Caki2 (cell line): ENCODE results near the gene IL12RB2. TPM values are rescaled to one million over a fixed set of nuclear protein-coding genes. Genes with fewer than 3 reads are reported as not detected.
"Not testable (repeated sequence)": the region's sequence is repeated elsewhere in the genome, so short reads cannot be mapped to it uniquely, and the experiment has no call there.

Experiments
- DNase-seq: peaks from one replicate; pipeline ENCODE4 v3.0.0-alpha.2; 2015; ENCODE audit warnings: low read depth
- in situ Hi-C: cut with HindIII; loops from 2 replicates; pipeline ENCODE4 v1.10.0; 2016; ENCODE audit warnings: low sequenced_read_pairs, low pct_unique_long_range_greater_than_20kb, mixed read lengths
- total RNA-seq: library from RNA; depleted of rRNA; stranded (reverse); fragments of >200 nt; shearing (Covaris generic); gene quantifications from 2 replicates; pipeline ENCODE4 v1.2.3, GENCODE V29; 2014; ENCODE audit warnings: low replicate concordance; rRNA removed

The IL12RB2 gene
- total RNA-seq, 1 experiment from 2014 or later: not detected

DNA sequence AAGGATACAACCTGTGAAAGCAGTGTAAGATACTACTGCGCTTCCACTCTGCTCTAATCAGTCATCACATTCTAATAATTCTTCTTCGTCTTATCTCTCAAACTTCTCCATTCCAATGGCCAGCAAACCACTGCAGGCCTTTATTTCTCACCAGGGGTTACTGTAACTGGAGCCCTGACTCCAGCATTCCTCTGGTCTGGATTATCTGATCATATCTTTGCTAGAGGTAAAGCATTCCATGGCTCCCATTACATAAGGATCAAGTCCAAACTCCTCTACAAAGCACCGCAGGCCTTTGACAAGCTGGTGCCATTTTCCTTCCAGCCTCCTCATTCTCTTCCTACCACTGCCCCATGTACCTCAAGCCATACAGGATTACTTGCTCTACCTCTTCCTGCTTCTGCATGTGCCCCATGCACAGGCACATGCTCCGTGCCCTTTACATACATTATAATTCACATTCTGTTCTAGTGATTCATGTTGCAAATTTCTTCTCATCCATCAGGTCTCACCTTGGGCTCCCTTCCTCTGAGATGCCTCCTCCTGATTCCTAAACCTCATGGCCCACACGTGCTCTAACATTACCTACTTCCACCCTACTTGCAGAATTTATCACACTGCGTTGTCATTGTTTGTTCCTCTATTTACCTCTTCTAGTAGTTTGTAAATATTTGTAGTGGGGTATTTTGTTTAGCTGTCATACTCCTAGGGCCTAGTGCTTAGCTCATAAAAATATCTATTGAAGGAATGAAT, 131.8 kb downstream of the IL12RB2 start:
- in situ Hi-C loops: no loop called here
- DNase-seq: no peak

DNA sequence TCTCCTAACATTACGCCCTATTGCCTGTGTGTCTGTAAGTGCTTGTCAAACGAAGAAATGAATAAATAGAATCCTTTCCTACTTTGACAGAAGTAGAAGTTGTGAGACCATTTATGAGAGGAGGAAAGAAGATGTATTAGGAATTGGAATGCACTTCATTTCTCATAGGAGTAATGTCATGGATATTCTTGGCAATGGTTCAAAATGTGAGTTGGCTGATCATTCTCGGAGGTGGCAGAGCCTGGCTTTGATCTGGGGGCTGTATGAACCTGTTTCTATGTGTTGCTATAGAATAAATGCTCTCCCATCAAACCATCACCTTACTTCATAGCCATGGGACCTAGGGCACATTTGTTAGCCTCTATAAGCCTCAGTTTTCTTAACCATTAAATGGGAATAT, 132.7 kb downstream of the IL12RB2 start:
- in situ Hi-C loops: no loop called here

GRCh38 chr1:67441183-67441582, 133.5 kb downstream of the IL12RB2 start:
- in situ Hi-C loops: no loop called here

More for the DNA sequence above, 132.7 kb downstream of the IL12RB2 start:
- DNase-seq: no peak

GRCh38 chr1:67441739-67442281, 134.1 kb downstream of the IL12RB2 start:
- in situ Hi-C loops: no loop called here
- no peak for DNase-seq

More at GRCh38 chr1:67441183-67441582, 133.5 kb downstream of the IL12RB2 start:
- DNase-seq: peak; percentile 19

GRCh38 chr1:67446014-67446413, 138.3 kb downstream of the IL12RB2 start:
- DNase-seq, in situ Hi-C loops: not testable (repeated sequence)

Other genes with a start within 250 kb of the IL12RB2 start
- not detected in 2 replicates for gene C1orf141, start 172.9 kb upstream of the IL12RB2 start, total RNA-seq
- not detected in 2 replicates for gene IL23R, start 141.4 kb upstream of the IL12RB2 start, total RNA-seq
- gene SERBP1, start 122.5 kb downstream of the IL12RB2 start, total RNA-seq: 185 and 196 TPM in 2 replicates